SU-DHL-6 (cell line): ENCODE data around the gene LIN28B.

ENCODE experiments used
- H2AFZ ChIP-seq: fragments of 200-600 bp; sonication (generic); 2 replicates; pipeline ENCODE4 v1.6.1; 2014; ENCODE audit warnings: low read depth, mild to moderate bottlenecking, moderate library complexity, mixed read lengths, antibody characterized with exemption, low read length; ENCODE audit not compliant: severe bottlenecking
- H3F3A ChIP-seq: fragments of 200-600 bp; shearing (Covaris generic); 2 replicates; pipeline ENCODE4 v1.6.0; 2016; ENCODE audit warnings: antibody characterized with exemption, mild to moderate bottlenecking; ENCODE audit not compliant: insufficient read depth
- H3K27ac ChIP-seq: fragments of 200-600 bp; sonication (generic); 2 replicates; pipeline ENCODE4 v1.5.1; 2016; ENCODE audit warnings: low read depth, mild to moderate bottlenecking, low read length, moderate library complexity, mixed read lengths
- H3K27me3 ChIP-seq: fragments of 200-600 bp; sonication (generic), shearing (Covaris generic); 2 replicates; pipeline ENCODE4 v1.6.0; 2014; ENCODE audit warnings: mild to moderate bottlenecking, low read length
- H3K36me3 ChIP-seq: fragments of 200-600 bp; sonication (generic); 2 replicates; pipeline ENCODE4 v1.6.1; 2014; ENCODE audit warnings: mild to moderate bottlenecking, low read length, mixed read lengths
- H3K4me2 ChIP-seq: fragments of 300-600, 200-600 bp; shearing (Covaris generic), sonication (generic); 2 replicates; pipeline ENCODE4 v1.6.0; 2014; ENCODE audit warnings: low read length, low read depth, mild to moderate bottlenecking; ENCODE audit not compliant: poor library complexity, severe bottlenecking
- H3K4me3 ChIP-seq: fragments of 200-600 bp; sonication (generic); 2 replicates; pipeline ENCODE4 v1.5.1; 2014; ENCODE audit warnings: antibody characterized with exemption, low read length, mild to moderate bottlenecking, mixed read lengths; ENCODE audit not compliant: insufficient read depth, poor library complexity, severe bottlenecking
- H3K79me2 ChIP-seq: fragments of 200-600 bp; sonication (generic); 2 replicates; pipeline ENCODE4 v1.6.1; 2014; ENCODE audit warnings: mild to moderate bottlenecking, low read length, moderate library complexity; ENCODE audit not compliant: insufficient read depth
- H3K9ac ChIP-seq: fragments of 200-600 bp; sonication (generic); 2 replicates; pipeline ENCODE4 v1.7.0; 2014; ENCODE audit warnings: mild to moderate bottlenecking, low read length
- H3K9me2 ChIP-seq: fragments of 200-600 bp; sonication (generic); replicated peaks from 2 replicates; pipeline ENCODE4 v1.6.1; 2014; ENCODE audit warnings: low read length; ENCODE audit not compliant: insufficient read depth
- H3K9me3 ChIP-seq: fragments of 200-600 bp; sonication (generic); 2 replicates; pipeline ENCODE4 v1.6.1; 2014; ENCODE audit warnings: low read length, mixed read lengths; ENCODE audit not compliant: insufficient read depth
- H4K20me1 ChIP-seq: fragments of 200-600 bp; sonication (generic); 2 replicates; pipeline ENCODE4 v1.6.1; 2014; ENCODE audit warnings: low read depth, mild to moderate bottlenecking, antibody characterized with exemption, low read length, moderate library complexity, mixed read lengths
- CTCF ChIP-seq: fragments of 200-600 bp; sonication (generic); IDR thresholded peaks from one replicate; pipeline ENCODE4 v1.5.1; 2017; ENCODE audit warnings: antibody characterized with exemption, mild to moderate bottlenecking, low read length, moderate library complexity; ENCODE audit not compliant: insufficient read depth, poor library complexity, severe bottlenecking
- EZH2phosphoT487 ChIP-seq: fragments of 200-600 bp; sonication (generic), shearing (Covaris generic); conservative IDR thresholded peaks from 2 replicates; pipeline ENCODE4 v1.6.1; 2018; ENCODE audit warnings: mild to moderate bottlenecking, antibody characterized with exemption, low read length, moderate library complexity, mixed read lengths

LIN28B gene

GRCh38 chr6:104955927-104956730 lies 778 bp upstream of the LIN28B start:
- TF ChIP-seq CTCF: no peak
- TF ChIP-seq EZH2phosphoT487: no peak
- H3K9me3 ChIP-seq: no peaks in the 10 kb centered on the region
- no peak overlapping the region for H3K4me3 ChIP-seq
- H3K36me3 ChIP-seq: no peaks in the 10 kb centered on the region
- H2AFZ ChIP-seq: no peak overlapping the region
- no peak overlapping the region for H3K27ac ChIP-seq
- no peaks in the 10 kb centered on the region for H4K20me1 ChIP-seq
- no peaks in the 10 kb centered on the region for H3K27me3 ChIP-seq
- no peaks in the 10 kb centered on the region for H3K79me2 ChIP-seq
- H3K9me2 ChIP-seq: no peaks in the 10 kb centered on the region
- no peak overlapping the region for H3K4me2 ChIP-seq
- no peaks in the 10 kb centered on the region for H3F3A ChIP-seq
- no peak overlapping the region for H3K9ac ChIP-seq

GRCh38 chr6:104957301-104958177 lies 632 bp downstream of the LIN28B start:
- H3K4me3 ChIP-seq: no peak overlapping the region
- H3K36me3 ChIP-seq: no peaks in the 10 kb centered on the region
- no peak overlapping the region for H3K9ac ChIP-seq
- TF ChIP-seq CTCF (no peak), EZH2phosphoT487 (no peak)
- H3F3A ChIP-seq: no peaks in the 10 kb centered on the region
- H2AFZ ChIP-seq: no peak overlapping the region
- no peaks in the 10 kb centered on the region for H3K9me2 ChIP-seq
- no peak overlapping the region for H3K4me2 ChIP-seq
- H3K79me2 ChIP-seq: no peaks in the 10 kb centered on the region
- no peaks in the 10 kb centered on the region for H3K9me3 ChIP-seq
- no peak overlapping the region for H3K27ac ChIP-seq
- no peaks in the 10 kb centered on the region for H3K27me3 ChIP-seq
- no peaks in the 10 kb centered on the region for H4K20me1 ChIP-seq

GRCh38 chr6:104958178-104959025 lies 1.5 kb downstream of the LIN28B start:
- no peaks in the 10 kb centered on the region for H4K20me1 ChIP-seq
- H3K4me3 ChIP-seq: no peak overlapping the region
- H3K27ac ChIP-seq: no peak overlapping the region
- H3K36me3 ChIP-seq: no peaks in the 10 kb centered on the region
- H3K79me2 ChIP-seq: no peaks in the 10 kb centered on the region
- H2AFZ ChIP-seq: no peak overlapping the region
- TF ChIP-seq EZH2phosphoT487 (no peak), CTCF (no peak)
- no peaks in the 10 kb centered on the region for H3F3A ChIP-seq
- H3K9me3 ChIP-seq: no peaks in the 10 kb centered on the region
- H3K27me3 ChIP-seq: no peaks in the 10 kb centered on the region
- no peak overlapping the region for H3K4me2 ChIP-seq
- H3K9me2 ChIP-seq: no peaks in the 10 kb centered on the region
- H3K9ac ChIP-seq: no peak overlapping the region
